Activated T-helper 1 cell treated with anti-CD3 and anti-CD28 coated beads, Interleukin-12 subunit alpha, Interleukin-12 subunit beta, Interleukin-2, Interleukin-4 antibody, amounts not matched to agents 30 ng/mL and 10 ng/mL and 1 ng/mL, durations not matched to agents 14 hours and 24 hours and 36 hours (primary cell): Measurements from ENCODE around the gene APOM. TPM values are rescaled to one million over a fixed set of nuclear protein-coding genes. Genes with fewer than 3 reads are reported as not detected.
A peak's percentile ranks its signal among the peaks of the same experiment; 100 is the strongest.

Experiments used
- DNase-seq: peaks from one replicate; pipeline ENCODE4 v3.0.0; 2021; ENCODE audit warnings: low spot score
- H3K27ac Mint-ChIP-seq: one replicate; pipeline ENCODE4 v1.8.0; 2021; ENCODE audit warnings: mild to moderate bottlenecking, mixed read lengths
- H3K27me3 Mint-ChIP-seq: one replicate; pipeline ENCODE4 v1.8.0; 2022; ENCODE audit warnings: mild to moderate bottlenecking, moderate library complexity, mixed read lengths; ENCODE audit not compliant: insufficient read depth
- H3K36me3 Mint-ChIP-seq: one replicate; pipeline ENCODE4 v1.8.0; 2021; ENCODE audit warnings: low read depth, mixed read lengths
- H3K4me1 Mint-ChIP-seq: one replicate; pipeline ENCODE4 v1.8.0; 2021; ENCODE audit warnings: low read depth, mixed read lengths
- H3K4me3 Mint-ChIP-seq: one replicate; pipeline ENCODE4 v1.8.0; 2021; ENCODE audit warnings: mild to moderate bottlenecking, moderate library complexity, mixed read lengths
- H3K9me3 Mint-ChIP-seq: one replicate; pipeline ENCODE4 v1.8.0; 2021; ENCODE audit warnings: mixed read lengths
- intact Hi-C: fragments of 100-400 bp; cut with micrococcal nuclease; formaldehyde crosslinking; loops from one replicate; pipeline ENCODE4 v1.15.1; 2024
- total RNA-seq: library from RNA; stranded (reverse); gene quantifications from 2 replicates; pipeline ENCODE4 v1.2.3, GENCODE V29; 2022

Gene APOM
- total RNA-seq, 1 donor from 2014 or later, result 1.8 TPM

DNA sequence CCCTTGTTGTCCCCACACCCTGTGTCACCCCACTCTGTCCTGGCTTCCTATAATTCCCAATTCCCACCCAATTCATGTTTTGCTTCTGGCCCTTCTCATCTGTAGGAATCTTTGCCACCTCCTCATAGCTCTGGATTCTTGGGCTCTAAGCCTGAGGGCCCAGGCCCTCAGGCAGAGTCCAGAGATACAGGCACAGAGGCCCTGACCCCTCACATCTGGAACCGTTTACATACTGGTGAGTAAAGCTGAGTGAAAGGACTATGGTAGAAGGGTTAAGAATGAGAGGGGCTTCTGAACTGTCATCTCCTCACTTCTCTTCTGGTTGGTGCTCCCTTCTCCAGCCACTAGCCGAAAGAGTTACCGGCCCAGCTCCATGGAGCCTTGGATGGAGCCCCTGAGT, 21.6 kb upstream of the APOM start:
- no peaks in the 10 kb centered on the region for H3K27me3 Mint-ChIP-seq
- DNase-seq, result no peak
- no peak overlapping the region for H3K4me3 Mint-ChIP-seq
- H3K4me1 Mint-ChIP-seq, result peaks cover 5% of the 10 kb centered on the region
- peak overlapping the region; percentile 45 for H3K27ac Mint-ChIP-seq
- H3K9me3 Mint-ChIP-seq, result no peaks in the 10 kb centered on the region
- H3K36me3 Mint-ChIP-seq, result peaks cover 63% of the 10 kb centered on the region
- intact Hi-C loops, result no loop called here

DNA sequence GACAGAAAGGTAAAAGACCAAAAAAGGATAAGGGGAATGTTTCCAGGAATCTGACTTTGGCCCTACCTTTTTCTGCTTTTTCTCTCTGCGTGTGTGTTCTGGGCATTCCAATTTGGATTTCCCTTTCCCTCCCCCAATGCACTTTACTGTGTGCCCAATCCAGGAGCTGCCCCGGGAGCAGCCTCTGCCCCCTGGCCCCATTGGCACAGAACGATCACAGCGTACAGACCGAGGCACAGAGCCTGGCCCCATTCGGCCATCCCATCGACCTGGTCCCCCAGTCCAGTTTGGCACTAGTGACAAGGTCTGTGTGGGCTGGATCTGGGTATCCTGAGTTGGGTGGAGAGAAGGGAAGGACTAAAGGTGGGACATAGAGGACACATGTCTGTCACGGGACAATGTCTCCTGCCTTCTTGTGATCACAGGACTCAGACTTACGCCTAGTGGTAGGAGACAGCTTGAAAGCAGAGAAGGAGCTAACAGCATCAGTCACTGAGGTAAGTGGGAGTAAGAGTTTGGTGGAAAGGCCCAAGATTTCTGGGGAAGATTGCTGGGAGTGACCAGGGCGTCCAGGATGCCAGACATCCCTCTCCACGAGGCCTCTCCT, 20.6 kb upstream of the APOM start:
- Mint-ChIP-seq H3K36me3 (peaks cover 58% of the 10 kb centered on the region), H3K9me3 (no peaks in the 10 kb centered on the region)
- intact Hi-C loops, result no loop called here

DNA sequence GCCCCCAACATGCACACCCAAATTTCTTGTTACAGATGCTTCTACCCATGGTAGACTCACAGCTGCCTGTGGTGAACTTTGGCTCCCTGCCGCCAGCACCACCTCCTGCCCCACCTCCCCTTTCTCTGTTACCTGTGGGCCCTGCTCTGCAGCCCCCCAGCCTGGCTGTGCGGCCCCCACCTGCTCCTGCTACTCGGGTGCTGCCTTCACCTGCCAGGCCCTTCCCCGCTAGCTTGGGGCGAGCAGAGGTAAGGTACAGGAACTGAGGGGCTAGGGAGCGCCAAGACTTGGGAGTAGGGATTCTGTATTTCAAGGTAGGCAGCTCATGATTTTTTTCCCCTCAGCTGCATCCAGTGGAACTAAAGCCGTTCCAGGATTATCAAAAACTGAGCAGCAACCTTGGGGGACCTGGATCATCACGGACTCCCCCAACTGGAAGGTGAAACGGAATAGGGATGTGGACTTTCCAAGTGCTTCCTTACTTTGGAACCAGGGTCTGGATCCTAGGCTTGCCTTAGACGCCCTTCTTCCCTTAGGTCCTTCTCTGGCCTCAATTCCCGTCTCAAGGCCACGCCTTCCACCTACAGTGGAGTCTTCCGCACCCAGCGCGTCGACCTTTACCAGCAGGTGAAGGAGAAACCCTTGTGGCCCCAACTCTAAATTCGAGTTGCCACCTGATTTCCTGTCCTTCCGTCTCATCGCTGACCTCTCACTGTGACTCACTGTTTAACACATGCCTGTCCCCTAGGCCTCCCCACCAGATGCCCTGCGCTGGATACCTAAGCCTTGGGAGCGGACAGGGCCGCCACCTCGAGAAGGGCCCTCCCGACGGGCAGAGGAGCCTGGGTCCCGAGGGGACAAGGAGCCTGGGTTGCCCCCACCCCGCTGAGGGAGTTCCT, 18.7 kb upstream of the APOM start:
- Mint-ChIP-seq H3K27me3 (no peaks in the 10 kb centered on the region), H3K9me3 (no peaks in the 10 kb centered on the region), H3K36me3 (peaks cover 56% of the 10 kb centered on the region), H3K27ac (no peak overlapping the region), H3K4me1 (peaks cover 5% of the 10 kb centered on the region), H3K4me3 (no peak overlapping the region)
- intact Hi-C loops, result no loop called here
- no peak for DNase-seq

More for the DNA sequence above, 20.6 kb upstream of the APOM start:
- Mint-ChIP-seq H3K4me1 (peaks cover 5% of the 10 kb centered on the region), H3K27ac (no peak overlapping the region), H3K27me3 (no peaks in the 10 kb centered on the region), H3K4me3 (no peak overlapping the region)
- DNase-seq, result no peak

DNA sequence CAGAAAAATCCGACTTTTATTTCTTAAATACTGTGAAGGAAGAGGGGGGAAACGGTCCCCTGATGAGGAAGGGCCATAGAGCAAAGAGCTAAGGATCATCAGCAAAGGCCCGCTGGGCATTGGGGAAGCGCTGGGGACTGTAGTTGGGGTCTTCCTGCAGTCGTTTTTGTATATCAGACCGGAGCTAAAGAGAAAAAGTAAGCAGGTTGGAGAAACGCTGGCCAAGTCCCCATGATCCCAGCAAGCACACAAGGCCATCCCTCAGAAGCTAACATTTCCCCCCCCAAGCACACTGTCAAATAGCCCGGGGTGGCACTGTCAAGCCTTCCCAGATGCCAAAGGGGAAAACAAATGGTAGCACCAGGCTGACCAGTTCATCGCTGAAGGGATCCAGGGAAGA, 16.7 kb upstream of the APOM start:
- intact Hi-C loops, result no loop called here
- DNase-seq, result no peak
- Mint-ChIP-seq H3K36me3 (peaks cover 54% of the 10 kb centered on the region), H3K9me3 (no peaks in the 10 kb centered on the region), H3K4me1 (peaks cover 5% of the 10 kb centered on the region), H3K27me3 (no peaks in the 10 kb centered on the region), H3K4me3 (no peak overlapping the region), H3K27ac (peak overlapping the region; percentile 23)

DNA sequence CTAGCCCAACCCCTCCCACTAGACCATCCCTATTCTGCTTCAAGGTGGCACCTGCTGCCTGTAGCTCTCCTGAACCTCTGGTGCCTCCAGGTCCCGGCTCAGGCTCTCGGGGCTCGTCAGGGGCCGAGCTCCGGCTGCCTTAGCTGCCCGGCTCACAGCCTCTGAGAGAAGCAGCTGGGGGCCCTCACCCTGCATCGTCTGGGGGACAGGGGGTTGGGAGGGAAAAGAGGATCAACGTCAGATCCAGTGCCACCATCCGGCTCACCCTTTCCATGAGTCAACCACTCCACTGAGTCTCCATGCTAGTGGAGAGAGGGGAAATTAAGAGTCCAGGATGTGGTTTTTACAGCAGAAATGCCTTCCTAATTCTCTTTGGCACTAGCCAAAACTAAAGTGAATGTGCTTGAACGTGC, 16.2 kb upstream of the APOM start:
- H3K36me3 Mint-ChIP-seq, result peaks cover 53% of the 10 kb centered on the region
- H3K27ac Mint-ChIP-seq, result peak overlapping the region; percentile 43
- no peaks in the 10 kb centered on the region for H3K9me3 Mint-ChIP-seq
- H3K4me3 Mint-ChIP-seq, result no peak overlapping the region
- H3K4me1 Mint-ChIP-seq, result peaks cover 5% of the 10 kb centered on the region
- H3K27me3 Mint-ChIP-seq, result no peaks in the 10 kb centered on the region
- intact Hi-C loops, result no loop called here
- no peak for DNase-seq

DNA sequence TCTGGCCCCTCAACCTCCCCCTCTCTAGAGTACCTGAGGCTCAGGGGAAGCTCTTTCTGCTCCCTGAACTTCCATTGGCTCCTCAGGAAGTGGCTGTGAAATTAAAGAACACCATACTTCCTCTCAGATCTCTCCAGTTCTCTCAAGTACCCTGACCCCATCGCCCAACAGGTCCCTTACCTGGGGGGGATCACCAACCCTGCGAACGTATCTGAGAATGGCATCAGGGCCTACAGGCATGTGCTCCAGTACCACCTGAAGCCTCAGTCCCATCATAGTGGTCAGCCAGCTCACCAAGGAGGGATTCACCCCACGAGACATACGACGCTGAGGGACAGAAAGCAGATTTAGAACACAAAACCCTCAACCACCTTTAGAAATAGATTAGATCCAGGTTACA, 15.1 kb upstream of the APOM start:
- intact Hi-C loops, result no loop called here
- Mint-ChIP-seq H3K4me1 (peaks cover 9% of the 10 kb centered on the region), H3K9me3 (no peaks in the 10 kb centered on the region), H3K36me3 (peaks cover 58% of the 10 kb centered on the region), H3K4me3 (no peak overlapping the region), H3K27ac (no peak overlapping the region), H3K27me3 (no peaks in the 10 kb centered on the region)
- no peak for DNase-seq

DNA sequence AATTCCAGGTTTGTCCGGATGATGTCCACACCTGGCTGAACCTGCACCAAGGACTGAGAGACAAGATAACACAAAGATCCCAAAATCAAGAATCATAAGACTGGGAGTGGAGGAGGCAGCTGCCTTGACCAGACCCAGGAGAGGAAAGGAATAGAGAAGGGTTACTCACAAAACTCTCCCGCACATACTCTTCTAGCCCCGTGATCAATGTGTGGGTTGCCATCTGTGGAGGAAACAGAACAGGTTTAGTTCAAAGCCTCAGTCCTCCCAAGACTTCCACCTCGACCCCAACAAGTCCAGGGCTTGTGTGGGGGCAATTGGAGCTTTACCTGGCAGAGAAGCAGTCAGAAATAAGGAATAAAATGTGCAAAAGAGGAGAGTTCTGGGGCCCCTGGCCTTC, 14.3 kb upstream of the APOM start:
- peaks cover 10% of the 10 kb centered on the region for H3K4me1 Mint-ChIP-seq
- H3K27me3 Mint-ChIP-seq, result no peaks in the 10 kb centered on the region
- H3K4me3 Mint-ChIP-seq, result no peak overlapping the region
- no peaks in the 10 kb centered on the region for H3K9me3 Mint-ChIP-seq
- H3K27ac Mint-ChIP-seq, result no peak overlapping the region
- H3K36me3 Mint-ChIP-seq, result peaks cover 57% of the 10 kb centered on the region
- intact Hi-C loops, result no loop called here
- DNase-seq, result no peak

DNA sequence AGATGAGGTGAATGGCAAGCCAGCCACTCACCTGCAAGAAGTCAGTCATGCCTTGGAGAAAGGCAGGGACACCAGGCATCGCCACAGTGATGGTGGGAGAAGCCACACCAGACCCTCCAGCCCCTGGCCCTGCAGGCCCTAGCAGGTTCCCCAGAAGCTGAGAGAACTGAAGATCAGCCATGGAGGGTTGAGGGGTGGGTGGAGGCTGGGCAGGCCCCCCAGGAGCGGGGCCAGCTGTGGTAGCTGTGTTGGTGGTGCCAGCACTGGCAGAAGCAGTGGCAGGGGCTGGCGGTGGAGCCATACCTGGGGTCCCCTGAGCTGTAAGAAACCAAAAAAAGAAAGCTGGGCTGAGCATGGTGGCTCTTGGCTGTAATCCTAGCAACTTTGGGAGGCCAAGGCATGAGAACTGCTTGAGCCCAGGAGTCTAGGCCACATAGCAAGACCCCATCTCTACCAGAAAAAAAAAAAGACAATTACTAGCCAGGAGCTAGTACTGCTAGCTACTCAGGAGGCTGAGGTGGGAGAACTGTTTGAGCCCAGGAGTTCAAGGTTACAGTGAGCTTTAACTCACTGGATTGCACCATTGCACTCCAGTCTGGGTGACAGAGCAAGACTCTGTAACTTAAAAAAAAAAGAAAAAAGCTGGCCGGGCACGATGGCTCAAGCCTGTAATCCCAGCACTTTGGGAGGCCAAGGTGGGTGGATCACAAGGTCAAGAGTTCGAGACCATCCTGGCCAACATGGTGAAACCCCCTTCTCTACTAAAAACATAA, 12.7 kb upstream of the APOM start:
- no peaks in the 10 kb centered on the region for H3K9me3 Mint-ChIP-seq

DNA sequence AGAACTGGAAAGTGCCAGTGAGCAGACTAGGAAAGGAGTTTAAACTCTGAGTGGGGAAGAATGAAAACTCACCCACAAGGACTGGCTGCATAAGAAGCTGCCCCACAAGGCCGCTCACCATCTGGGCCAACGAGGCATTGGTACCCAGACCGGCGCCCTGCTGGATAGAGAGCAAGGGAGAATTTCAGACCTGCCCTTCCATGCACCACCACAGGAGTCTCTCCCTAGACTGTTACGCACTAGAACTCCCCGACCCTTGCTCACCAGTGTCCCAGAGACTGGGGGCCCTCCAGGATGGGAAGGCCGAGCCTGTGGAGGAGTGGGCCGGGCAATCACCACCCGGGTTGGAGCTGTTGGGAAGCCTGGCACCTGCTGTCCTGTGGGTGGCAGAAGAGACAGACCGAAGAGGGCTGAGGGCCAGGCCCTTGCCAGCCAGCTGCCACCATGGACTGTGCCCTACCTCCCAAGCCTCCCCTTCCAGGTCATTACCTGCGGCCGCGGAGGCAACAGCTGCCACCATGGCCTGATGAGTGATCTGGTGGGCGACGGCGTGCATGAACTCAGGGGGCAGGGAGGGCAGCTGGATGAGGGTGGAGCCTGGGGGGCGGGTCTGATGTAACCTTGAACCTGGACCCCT, 11.8 kb upstream of the APOM start:
- intact Hi-C loops, result no loop called here
- Mint-ChIP-seq H3K4me1 (peaks cover 7% of the 10 kb centered on the region), H3K27ac (no peak overlapping the region), H3K36me3 (peaks cover 52% of the 10 kb centered on the region), H3K4me3 (no peak overlapping the region), H3K27me3 (no peaks in the 10 kb centered on the region), H3K9me3 (no peaks in the 10 kb centered on the region)
- DNase-seq, result no peak

More for the DNA sequence above, 12.7 kb upstream of the APOM start:
- H3K36me3 Mint-ChIP-seq, result peaks cover 53% of the 10 kb centered on the region
- no peaks in the 10 kb centered on the region for H3K27me3 Mint-ChIP-seq
- no peak for DNase-seq
- H3K4me3 Mint-ChIP-seq, result no peak overlapping the region
- no peak overlapping the region for H3K27ac Mint-ChIP-seq
- peaks cover 10% of the 10 kb centered on the region for H3K4me1 Mint-ChIP-seq
- intact Hi-C loops, result no loop called here

DNA sequence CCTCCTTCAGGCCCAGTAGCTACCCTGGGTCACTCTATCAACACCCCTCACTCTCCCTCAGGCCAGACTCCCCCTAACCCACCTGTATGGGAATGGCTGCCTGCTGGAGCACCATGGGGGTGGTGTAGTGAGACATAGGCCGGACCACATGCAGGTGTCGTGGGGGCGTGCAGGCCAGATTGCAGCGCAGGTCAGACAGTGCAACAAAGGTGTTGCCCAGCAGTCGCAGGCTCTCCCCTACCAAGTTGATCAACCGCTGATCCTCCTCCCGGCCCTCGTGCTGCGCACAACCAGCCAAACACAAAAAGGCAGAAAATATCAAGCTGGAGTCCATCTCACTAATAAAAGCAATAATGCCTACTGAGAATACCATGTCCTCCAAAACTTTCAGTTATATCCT, 10.4 kb upstream of the APOM start:
- intact Hi-C loops, result no loop called here
- Mint-ChIP-seq H3K4me1 (peaks cover 13% of the 10 kb centered on the region), H3K36me3 (peaks cover 55% of the 10 kb centered on the region)

DNA sequence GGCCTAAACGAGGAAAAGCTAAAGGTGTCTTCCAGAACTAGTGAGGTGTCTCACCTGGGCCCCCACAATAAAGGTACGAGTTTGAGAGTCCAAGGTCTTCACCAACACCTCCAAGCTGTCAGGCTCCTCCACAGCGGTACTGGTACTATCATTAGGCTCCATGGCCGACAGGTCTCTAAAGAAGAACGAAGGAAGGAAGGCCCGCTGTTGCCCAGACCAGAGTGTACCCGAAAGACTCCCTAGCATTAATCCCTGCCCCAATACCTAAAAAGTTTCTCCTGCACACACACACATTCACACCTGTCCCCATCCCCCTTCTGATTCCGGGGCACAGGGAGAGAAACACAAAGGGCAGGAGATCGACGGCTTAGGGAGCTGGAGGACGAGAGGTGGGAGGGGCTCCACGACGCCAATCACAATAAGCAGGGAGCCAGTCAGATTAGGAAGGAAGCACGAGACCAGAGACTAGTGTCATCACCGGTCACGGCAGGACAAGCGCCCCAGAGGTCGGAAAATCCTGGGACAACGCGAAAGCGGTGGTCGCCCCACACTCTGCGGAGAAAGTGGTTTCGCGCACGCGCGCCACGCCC, 4.0 kb upstream of the APOM start:
- H3K27me3 Mint-ChIP-seq, result no peaks in the 10 kb centered on the region
- intact Hi-C loops, result loop anchor here (1.0 to 5.0 kb wide), 15 partner anchors 9 to 1191 kb away; partner anchors contain the start of genes ABHD16A, C6orf47, DDX39B and HSPA1B
- peak overlapping the region; percentile 100 for H3K27ac Mint-ChIP-seq
- peaks cover 42% of the 10 kb centered on the region for H3K36me3 Mint-ChIP-seq
- peaks cover 37% of the 10 kb centered on the region for H3K4me1 Mint-ChIP-seq
- H3K4me3 Mint-ChIP-seq, result peak overlapping the region; percentile 93
- DNase-seq, result no peak
- no peaks in the 10 kb centered on the region for H3K9me3 Mint-ChIP-seq

More for the DNA sequence above, 10.4 kb upstream of the APOM start:
- DNase-seq, result no peak
- no peak overlapping the region for H3K4me3 Mint-ChIP-seq
- H3K9me3 Mint-ChIP-seq, result no peaks in the 10 kb centered on the region
- no peak overlapping the region for H3K27ac Mint-ChIP-seq
- no peaks in the 10 kb centered on the region for H3K27me3 Mint-ChIP-seq
